PC-3 (cell line): ENCODE data around the gene TCHP. TPM values are rescaled to one million over a fixed set of nuclear protein-coding genes. Genes with fewer than 3 reads are reported as not detected.

Source experiments
- ATAC-seq: fragments of 200-7000 bp; cut with Tn5 transposase; 2 replicates; pipeline ENCODE4 v1.9.1; 2020; ENCODE audit warnings: mild to moderate bottlenecking, moderate library complexity
- BruUV-seq: library from RNA; stranded (reverse); fragments of 400-500 nt; replicated peaks from 2 replicates; lab custom pipeline; 2021; lab: Mats Ljungman, UMichigan
- CTCF ChIA-PET: fragments of 300-600 bp; sonication (Branson Sonifier 250); formaldehyde crosslinking; loops from one replicate; lab custom pipeline; 2022; ENCODE audit warnings: antibody characterized with exemption; lab: Charles Lee
- POLR2A ChIA-PET: fragments of 300-600 bp; sonication (Branson Sonifier 250); formaldehyde crosslinking; loops from one replicate; lab custom pipeline; 2022; ENCODE audit warnings: antibody characterized with exemption; ENCODE audit not compliant: unreplicated experiment; lab: Charles Lee
- DNase-seq: peaks from one replicate; pipeline ENCODE4 v3.0.0-alpha.2; 2015
- H2AFZ ChIP-seq: fragments of 300-600 bp; sonication (generic); 2 replicates; pipeline ENCODE4 v1.6.0; 2016; ENCODE audit warnings: antibody characterized with exemption, low read length
- H3F3A ChIP-seq: fragments of 300-600 bp; sonication (generic); one replicate; pipeline ENCODE4 v1.6.0; 2017; ENCODE audit warnings: antibody characterized with exemption, low read length, control low read depth, mild to moderate bottlenecking; ENCODE audit not compliant: unreplicated experiment
- H3K27ac ChIP-seq: fragments of 300-600 bp; sonication (generic); 2 replicates; pipeline ENCODE4 v1.5.1; 2016; ENCODE audit warnings: mild to moderate bottlenecking, low read length
- H3K27me3 ChIP-seq: fragments of 300-600 bp; sonication (generic); 2 replicates; pipeline ENCODE4 v1.6.1; 2016; ENCODE audit warnings: low read length, mixed read lengths
- H3K36me3 ChIP-seq: fragments of 300-600 bp; sonication (generic); 2 replicates; pipeline ENCODE4 v1.6.1; 2016; ENCODE audit warnings: low read depth, mixed run types, low read length, mixed read lengths
- H3K4me1 ChIP-seq: fragments of 300-600 bp; sonication (generic); 2 replicates; pipeline ENCODE4 v1.5.1; 2016; ENCODE audit warnings: low read length; ENCODE audit not compliant: insufficient read depth
- H3K4me2 ChIP-seq: fragments of 300-600 bp; sonication (generic); 2 replicates; pipeline ENCODE4 v1.6.0; 2016; ENCODE audit warnings: low read length
- H3K4me3 ChIP-seq: fragments of 300-600 bp; sonication (generic); 2 replicates; pipeline ENCODE4 v1.5.1; 2016; ENCODE audit warnings: mild to moderate bottlenecking, low read length, mixed read lengths
- H3K79me2 ChIP-seq: fragments of 300-600 bp; sonication (generic); 2 replicates; pipeline ENCODE4 v1.6.1; 2017; ENCODE audit warnings: low read length, mixed read lengths
- H3K9ac ChIP-seq: fragments of 300-600 bp; sonication (generic); 2 replicates; pipeline ENCODE4 v1.6.0; 2016; ENCODE audit warnings: mild to moderate bottlenecking, low read length
- H3K9me2 ChIP-seq: fragments of 300-600 bp; sonication (generic); replicated peaks from 2 replicates; pipeline ENCODE4 v1.6.1; 2016; ENCODE audit warnings: mixed run types, low read length, mixed read lengths
- H3K9me3 ChIP-seq: fragments of 300-600 bp; sonication (generic); 2 replicates; pipeline ENCODE4 v1.6.1; 2016; ENCODE audit warnings: low read length, mixed read lengths
- H4K20me1 ChIP-seq: fragments of 300-600 bp; sonication (generic); 2 replicates; pipeline ENCODE4 v1.6.1; 2016; ENCODE audit warnings: low read length, mixed read lengths
- CTCF ChIP-seq: fragments of 300-600 bp; sonication (generic); conservative IDR thresholded peaks from 2 replicates; pipeline ENCODE4 v1.5.1; 2017; ENCODE audit warnings: antibody characterized with exemption, low read depth, mild to moderate bottlenecking, low read length
- EZH2 ChIP-seq: fragments of 300-600 bp; sonication (generic); IDR thresholded peaks from one replicate; pipeline ENCODE4 v1.6.1; 2017; ENCODE audit warnings: antibody characterized with exemption, mild to moderate bottlenecking, low read length; ENCODE audit not compliant: unreplicated experiment
- EZH2phosphoT487 ChIP-seq: fragments of 300-600 bp; sonication (generic); IDR thresholded peaks from 2 replicates; pipeline ENCODE4 v1.6.1; 2018; ENCODE audit warnings: mild to moderate bottlenecking, antibody characterized with exemption, low read length, borderline replicate concordance
- intact Hi-C: fragments of 100-400 bp; cut with micrococcal nuclease; formaldehyde crosslinking; loops from 2 replicates; pipeline ENCODE4 v1.9.0; 2023
- total RNA-seq: library from RNA; depleted of rRNA; stranded (reverse); fragments of >200 nt; gene quantifications from 2 replicates; pipeline ENCODE4 v1.2.3, GENCODE V29; 2014

Gene TCHP
- total RNA-seq, 1 experiment from 2014 or later, result 21.6 TPM

- H3K9me2 ChIP-seq, result no peaks in the 10 kb centered on the region
- no peaks in the 10 kb centered on the region for H3F3A ChIP-seq
- no peaks in the 10 kb centered on the region for H3K79me2 ChIP-seq
- intact Hi-C loops, result no loop called here
- BruUV-seq, result no TSS peak
- no peak overlapping the region for H3K27ac ChIP-seq
- H3K4me1 ChIP-seq, result peaks cover 24% of the 10 kb centered on the region
- H4K20me1 ChIP-seq, result no peaks in the 10 kb centered on the region
- no peaks in the 10 kb centered on the region for H3K27me3 ChIP-seq
- CTCF ChIA-PET, result no interaction called here
- H2AFZ ChIP-seq, result no peak overlapping the region
- ATAC-seq (no peak), DNase-seq (no peak)
- H3K4me3 ChIP-seq, result no peak overlapping the region
- peaks cover 29% of the 10 kb centered on the region for H3K36me3 ChIP-seq
- H3K4me2 ChIP-seq, result no peak overlapping the region
- H3K9me3 ChIP-seq, result no peaks in the 10 kb centered on the region
- POLR2A ChIA-PET, result interaction anchor here (0.6 kb wide), 1 partner anchor 42 kb away, joined by 3 read pairs; the partner anchor contains the start of gene GIT2
- TF ChIP-seq EZH2 (no peak), EZH2phosphoT487 (no peak), CTCF (no peak)
- H3K9ac ChIP-seq, result no peak overlapping the region
These were observed 53.6 kb downstream of the TCHP start for GRCh38 chr12:109953656-109954055.

GRCh38 chr12:109958374-109958773, 58.3 kb downstream of the TCHP start:
- Histone ChIP-seq H3K27ac (no peak overlapping the region), H2AFZ (no peak overlapping the region), H3F3A (no peaks in the 10 kb centered on the region), H3K9ac (no peak overlapping the region), H3K9me2 (no peaks in the 10 kb centered on the region), H4K20me1 (no peaks in the 10 kb centered on the region), H3K4me3 (no peak overlapping the region), H3K36me3 (peaks cover 10% of the 10 kb centered on the region; the same call in 1 of the 2 replicates), H3K79me2 (no peaks in the 10 kb centered on the region), H3K4me2 (no peak overlapping the region), H3K4me1 (peaks cover 7% of the 10 kb centered on the region), H3K9me3 (no peaks in the 10 kb centered on the region), H3K27me3 (no peaks in the 10 kb centered on the region)
- BruUV-seq, result no TSS peak
- TF ChIP-seq EZH2 (no peak), EZH2phosphoT487 (no peak)
- POLR2A ChIA-PET, result no interaction called here
- DNase-seq (no peak), ATAC-seq (no peak)
- CTCF ChIA-PET, result no interaction called here
- intact Hi-C loops, result no loop called here

GRCh38 chr12:109959411-109960093, 59.5 kb downstream of the TCHP start:
- intact Hi-C loops, result no loop called here
- Histone ChIP-seq H3F3A (no peaks in the 10 kb centered on the region), H3K27ac (no peak overlapping the region), H3K9me3 (no peaks in the 10 kb centered on the region), H3K4me2 (no peak overlapping the region), H3K4me1 (peaks cover 7% of the 10 kb centered on the region), H3K36me3 (peaks cover 10% of the 10 kb centered on the region; the same call in 1 of the 2 replicates), H3K27me3 (no peaks in the 10 kb centered on the region), H2AFZ (no peak overlapping the region), H3K79me2 (no peaks in the 10 kb centered on the region), H3K9me2 (no peaks in the 10 kb centered on the region), H4K20me1 (no peaks in the 10 kb centered on the region), H3K9ac (no peak overlapping the region), H3K4me3 (no peak overlapping the region)
- ChIA-PET CTCF (no interaction called here), POLR2A (no interaction called here)
- TF ChIP-seq EZH2 (no peak), CTCF (no peak), EZH2phosphoT487 (no peak)
- DNase-seq, result no peak
- ATAC-seq, result no peak
- BruUV-seq, result no TSS peak
